GM10266 (cell line): ENCODE results near the gene UPK3A.

ENCODE experiments used
- DNase-seq: peaks from one replicate; pipeline ENCODE4 v3.0.0; 2012; ENCODE audit errors: extremely low spot score
- TF ChIP-seq, protein P1 (sequence below): IDR thresholded peaks from 2 replicates; pipeline ENCODE4 v1.5.1; 2012; ENCODE audit warnings: mild to moderate bottlenecking, low read depth; ENCODE audit not compliant: control insufficient read depth, insufficient read depth; ENCODE audit errors: missing control alignments

The UPK3A gene

DNA sequence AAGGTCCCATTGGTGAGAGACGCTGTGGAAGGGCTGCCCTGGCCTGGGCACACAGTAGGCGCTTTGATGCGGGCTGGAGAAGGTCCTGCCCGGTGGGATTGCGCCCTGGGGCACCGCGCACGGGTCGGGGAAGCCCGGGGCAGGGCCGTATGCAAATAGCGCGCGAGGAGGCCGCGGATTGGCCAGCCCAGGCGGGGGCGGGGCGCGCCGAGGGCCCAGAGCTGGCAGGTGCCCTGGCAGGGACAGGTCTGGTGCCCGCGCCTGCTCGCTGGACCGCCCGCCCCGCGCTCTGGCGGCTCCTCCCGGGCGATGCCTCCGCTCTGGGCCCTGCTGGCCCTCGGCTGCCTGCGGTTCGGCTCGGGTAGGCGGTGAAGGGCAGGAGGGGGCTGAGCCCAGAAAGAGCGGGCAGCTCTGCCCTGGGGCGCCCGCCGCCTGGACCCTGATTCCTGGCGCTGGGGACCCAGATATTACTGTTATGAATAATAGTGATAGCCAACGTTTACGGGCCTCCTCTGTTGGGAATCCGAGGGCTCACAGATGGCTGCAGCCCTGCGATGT is at the start of gene UPK3A:
Gene UPK3A, plus strand, starts transcription at position 245 of the 558 bp plus-strand sequence. Its CDS starts 65 bp downstream, at position 310.
- DNase-seq, result no peak
- TF ChIP-seq, protein P1, sequence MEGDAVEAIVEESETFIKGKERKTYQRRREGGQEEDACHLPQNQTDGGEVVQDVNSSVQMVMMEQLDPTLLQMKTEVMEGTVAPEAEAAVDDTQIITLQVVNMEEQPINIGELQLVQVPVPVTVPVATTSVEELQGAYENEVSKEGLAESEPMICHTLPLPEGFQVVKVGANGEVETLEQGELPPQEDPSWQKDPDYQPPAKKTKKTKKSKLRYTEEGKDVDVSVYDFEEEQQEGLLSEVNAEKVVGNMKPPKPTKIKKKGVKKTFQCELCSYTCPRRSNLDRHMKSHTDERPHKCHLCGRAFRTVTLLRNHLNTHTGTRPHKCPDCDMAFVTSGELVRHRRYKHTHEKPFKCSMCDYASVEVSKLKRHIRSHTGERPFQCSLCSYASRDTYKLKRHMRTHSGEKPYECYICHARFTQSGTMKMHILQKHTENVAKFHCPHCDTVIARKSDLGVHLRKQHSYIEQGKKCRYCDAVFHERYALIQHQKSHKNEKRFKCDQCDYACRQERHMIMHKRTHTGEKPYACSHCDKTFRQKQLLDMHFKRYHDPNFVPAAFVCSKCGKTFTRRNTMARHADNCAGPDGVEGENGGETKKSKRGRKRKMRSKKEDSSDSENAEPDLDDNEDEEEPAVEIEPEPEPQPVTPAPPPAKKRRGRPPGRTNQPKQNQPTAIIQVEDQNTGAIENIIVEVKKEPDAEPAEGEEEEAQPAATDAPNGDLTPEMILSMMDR, result no peak

DNA sequence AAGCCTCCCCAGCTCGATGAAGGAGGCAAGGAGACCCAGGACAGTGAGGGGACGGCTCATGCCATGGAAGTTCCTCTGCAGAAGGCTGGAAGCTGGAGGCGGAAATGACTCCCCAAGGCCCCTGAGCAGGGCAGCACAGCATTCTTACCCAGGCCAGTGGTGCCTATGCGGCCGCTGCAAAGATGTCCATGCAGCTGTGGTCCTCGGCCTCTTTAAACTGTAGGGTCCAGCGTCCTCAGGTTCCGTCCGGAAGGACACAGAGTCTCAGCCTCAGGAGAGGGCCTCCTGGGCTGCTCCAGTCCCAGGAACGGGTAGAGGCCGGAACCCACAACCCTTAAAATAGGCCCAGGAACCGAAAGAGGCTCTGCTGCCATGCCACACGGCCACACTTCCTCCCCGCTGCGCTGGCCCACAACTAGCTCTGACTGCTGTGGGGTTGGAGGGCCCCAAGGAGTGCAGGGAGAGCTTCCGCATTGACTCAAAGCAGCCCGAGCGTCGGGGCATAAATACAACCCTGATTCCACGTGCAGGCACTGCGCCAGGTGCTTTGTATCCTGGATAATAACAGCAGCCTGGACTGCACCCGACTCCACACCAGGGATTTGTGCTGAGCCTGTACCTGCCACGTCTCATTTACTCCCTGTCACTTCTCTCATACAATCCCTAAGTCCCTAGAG is 49.5 kb upstream of the UPK3A start:
- TF ChIP-seq, protein P1, result no peak
- peak; percentile 67 for DNase-seq

DNA sequence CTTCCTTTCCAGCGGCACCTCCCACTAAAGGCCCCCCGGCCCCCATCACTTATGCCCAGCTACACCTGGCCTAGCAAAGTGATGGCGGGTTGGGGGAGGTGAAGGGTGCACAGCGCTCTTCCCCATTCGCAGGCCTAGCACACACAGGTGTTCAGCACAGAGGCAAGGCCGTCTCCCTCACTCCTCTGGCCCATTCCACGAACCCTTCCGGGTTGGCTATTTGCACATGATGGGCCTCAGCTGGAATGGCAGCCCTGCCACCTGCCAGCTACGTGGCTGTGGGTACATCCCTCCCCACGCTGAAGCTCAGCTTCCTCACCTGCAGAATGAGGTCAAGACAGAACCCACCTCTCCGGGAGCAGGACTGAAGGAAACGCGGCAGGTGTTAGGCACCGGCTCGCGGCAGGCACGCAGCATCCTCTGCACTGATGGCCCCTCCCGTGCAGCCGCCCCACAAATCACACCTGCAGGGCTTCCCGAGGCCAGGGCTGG is 48.9 kb upstream of the UPK3A start:
- TF ChIP-seq, protein P1, result no peak
- DNase-seq, result no peak

DNA sequence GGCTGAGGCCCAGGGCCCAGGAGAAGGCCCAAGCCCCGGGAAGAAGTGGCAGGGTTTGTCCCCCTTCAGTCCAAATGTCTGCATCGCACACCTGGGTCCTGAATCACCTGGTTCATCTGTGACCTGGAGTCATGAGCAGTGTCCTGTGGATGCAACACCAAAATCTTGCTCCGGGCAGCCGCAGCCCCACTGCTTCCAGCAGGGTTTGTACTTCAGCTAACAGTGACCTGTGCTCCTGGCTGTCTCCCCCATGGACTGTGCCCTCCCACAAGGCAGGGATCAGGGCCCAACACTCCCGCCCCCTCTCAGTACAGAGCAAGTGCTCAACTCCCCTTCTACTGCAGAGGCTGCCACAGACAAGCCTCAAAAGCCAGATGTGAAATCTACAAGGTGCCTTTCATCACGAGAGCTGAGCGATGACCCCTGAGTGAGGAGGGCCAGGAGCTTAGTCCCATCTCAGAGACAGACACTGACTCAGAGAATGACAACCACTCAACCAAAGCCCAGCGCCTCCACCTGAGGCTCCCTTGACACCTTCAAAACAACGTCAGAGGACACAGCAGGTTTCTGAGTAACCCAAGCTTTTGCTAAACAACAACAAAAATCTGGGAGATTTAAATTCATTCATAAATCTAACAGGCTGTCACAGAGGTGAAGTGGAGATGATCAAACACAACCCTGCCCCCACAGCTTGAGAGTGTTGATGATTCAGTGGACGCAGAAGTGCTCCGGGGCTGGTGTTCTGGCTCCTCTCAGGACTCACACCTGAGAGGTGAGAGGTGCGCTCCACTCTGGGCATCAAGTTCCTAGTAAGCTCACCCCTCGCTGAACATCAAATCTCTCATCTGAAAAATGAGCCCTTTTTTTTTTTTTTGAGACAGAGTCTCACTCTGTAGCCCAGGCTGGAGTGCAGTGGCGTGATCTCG is 47.4 kb upstream of the UPK3A start:
- TF ChIP-seq, protein P1, result no peak

DNA sequence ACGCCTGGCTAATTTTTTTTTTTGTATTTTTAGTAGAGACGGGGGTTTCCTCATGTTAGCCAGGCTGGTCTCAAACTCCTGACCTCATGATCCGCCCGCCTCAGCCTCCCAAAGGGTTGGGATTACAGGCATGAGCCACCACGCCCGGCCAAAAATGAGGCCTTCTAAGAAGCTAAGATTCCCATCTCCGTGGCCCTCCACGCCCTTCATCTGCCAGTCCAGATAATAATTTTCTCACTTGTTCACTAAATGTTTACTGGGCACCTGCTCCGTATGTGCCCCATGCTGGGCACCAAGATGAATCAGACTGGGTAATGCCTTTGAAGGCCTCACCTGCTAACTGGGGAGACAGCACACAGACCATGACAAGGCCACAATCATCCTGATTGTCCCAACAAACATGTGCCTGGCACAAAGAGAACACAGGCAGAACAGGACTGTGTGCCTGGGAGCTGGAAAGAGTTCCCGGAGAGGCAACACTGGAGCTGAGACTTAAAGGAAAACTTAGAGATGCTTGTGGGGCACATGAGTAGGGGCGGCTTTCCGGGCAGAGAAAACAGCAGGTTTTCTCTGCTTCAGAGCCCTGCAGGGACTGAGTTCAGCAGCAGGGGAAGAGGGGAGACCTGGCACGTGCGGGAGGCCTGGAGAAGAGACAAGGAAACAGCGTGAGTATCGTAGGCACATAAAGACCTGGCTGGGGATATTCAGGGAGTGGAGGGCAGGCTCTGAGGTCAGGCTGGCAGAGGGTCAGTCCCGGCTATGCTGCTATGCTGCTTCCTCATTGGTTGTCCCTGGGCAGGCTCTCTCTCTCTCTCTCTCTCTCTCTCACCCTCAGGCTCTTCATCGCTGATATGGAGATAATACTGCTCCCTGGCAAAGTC is 46.4 kb upstream of the UPK3A start:
- TF ChIP-seq, protein P1, result no peak
- no peak for DNase-seq

More for the DNA sequence above, 47.4 kb upstream of the UPK3A start:
- no peak for DNase-seq

DNA sequence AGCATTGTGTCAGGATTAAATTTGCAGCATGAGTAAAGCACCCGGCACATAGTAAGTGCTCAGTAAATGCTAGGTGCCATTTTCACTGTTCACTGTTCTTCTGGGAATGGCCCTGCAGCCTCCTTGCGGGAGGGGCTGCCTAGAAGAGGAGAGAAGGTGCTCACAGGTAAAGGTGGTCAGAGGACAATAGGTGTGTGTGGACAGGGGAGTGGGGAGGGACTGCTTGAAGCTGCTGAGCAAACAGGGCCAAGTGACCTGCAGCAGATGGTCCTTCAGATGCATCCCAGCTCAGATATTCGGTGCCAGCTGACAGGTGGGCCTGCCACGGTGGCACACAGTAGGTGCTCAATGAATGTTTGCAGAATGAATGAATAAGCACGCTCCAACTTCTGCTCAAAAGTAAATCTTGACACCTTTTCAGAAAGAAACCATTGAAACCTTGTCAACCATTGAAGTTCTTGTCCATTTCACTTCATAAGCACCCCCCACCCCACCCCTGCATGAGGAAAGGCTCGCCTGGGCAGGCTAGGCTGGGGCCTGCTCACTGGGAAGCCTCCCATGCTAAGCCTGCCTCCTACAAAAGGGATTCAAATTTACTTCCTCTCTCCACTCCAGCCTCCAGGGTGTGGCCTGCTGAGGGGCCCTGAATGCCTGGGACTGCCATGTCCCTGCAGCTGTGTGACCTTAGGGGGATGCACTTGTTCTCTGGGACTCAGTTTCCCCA is 45.6 kb upstream of the UPK3A start:
- TF ChIP-seq, protein P1, result no peak
- DNase-seq, result no peak
